ENCODE measurements around the gene FBXO38. TPM values are rescaled to one million over a fixed set of nuclear protein-coding genes. Genes with fewer than 3 reads are reported as not detected.

Gene FBXO38
- total and polyA plus RNA-seq, 9 of the 15 experiments (the other 6 are each of a cell fraction or from before 2014, with no cell fraction given), result 7.4 to 39.4 (median 29.3) TPM

GRCh38 chr5:148437249-148437648, 53.5 kb downstream of the FBXO38 start (continued):
- no peak for TF ChIP-seq ZNF3 (CRISPR knock-in tag; IDR thresholded peaks at IDR 0.05)

- H3K27me3 ChIP-seq (ENCODE audit: control insufficient read depth in 2 of 2, insufficient read depth in 2 of 2, low read length in 2 of 2), result no peaks in the 10 kb centered on the region
- in situ Hi-C loops (cut with MboI) (loop anchor here (5.0 to 25.0 kb wide), 3 partner anchors 37 to 823 kb away; partner anchors contain the start of gene AFAP1L1), intact Hi-C loops (cut with micrococcal nuclease) (no loop called here)
- no TSS peak for BruUV-seq (replicated peaks)
- H3K9ac ChIP-seq (ENCODE audit: insufficient read depth in 1 of 2, low read depth in 2 of 2, low read length in 2 of 2), result no peak overlapping the region
- no peak for FAIRE-seq
- POLR2A ChIA-PET, result no interaction called here
- no peak overlapping the region for H3K4me2 ChIP-seq (ENCODE audit: insufficient read depth, low read length)
- H4K20me1 ChIP-seq (replicated peaks; ENCODE audit: control insufficient read depth, insufficient read depth, low read length), result no peaks in the 10 kb centered on the region
- H3K9me1 ChIP-seq (ENCODE audit: control insufficient read depth, insufficient read depth, low read length), result no peaks in the 10 kb centered on the region
- no peaks in the 10 kb centered on the region for H3K4me1 ChIP-seq (replicated peaks in 1 of 2; ENCODE audit: control insufficient read depth in 2 of 2, insufficient read depth in 2 of 2, low read length in 2 of 2)
- H3K4me3 ChIP-seq, result no peak overlapping the region
- no peak overlapping the region for H3K27ac ChIP-seq (ENCODE audit: extremely low read depth, low read depth, low read length)
- H3K9me3 ChIP-seq (replicated peaks; ENCODE audit: control insufficient read depth, insufficient read depth, low read depth, low read length), result no peaks in the 10 kb centered on the region
- no peaks in the 10 kb centered on the region for H3K79me2 ChIP-seq (ENCODE audit: control insufficient read depth, insufficient read depth, low read length)
- CTCF ChIA-PET (ENCODE audit: low intra/inter-chr PET ratio), result no interaction called here
- DNase-seq (ENCODE audit: extremely low read depth in 1 of 4, low spot score in 3 of 4), result no peak
- H3K36me3 ChIP-seq (ENCODE audit: control insufficient read depth, insufficient read depth, low read length), result peaks cover 47% of the 10 kb centered on the region; the same call in 2 of the 3 replicates
- no peak for ATAC-seq
- no peak for TF ChIP-seq DEAF1 (CRISPR knock-in tag; IDR thresholded peaks at IDR 0.05)
- TF ChIP-seq IFI16 (CRISPR knock-in tag; IDR thresholded peaks at IDR 0.05), result no peak
- 93% methylated on average over 2 of the region's 2 CpGs for WGBS (ENCODE audit: insufficient coverage, low coverage, missing lambda C conversion rate)
- no peak overlapping the region for H2AFZ ChIP-seq (ENCODE audit: low read depth, low read length)
Observed at GRCh38 chr5:148438933-148439332, 55.2 kb downstream of the FBXO38 start.

Data from K562 (cell line).